GM19455 (cell line): Measurements from ENCODE around the gene AFF1.
"Not testable (repeated sequence)": the region's sequence is repeated elsewhere in the genome, so short reads cannot be mapped to it uniquely, and the experiment has no call there.

Experiments
- ATAC-seq: cut with Tn5 transposase; IDR thresholded peaks from one replicate; pipeline ENCODE4 v1.9.1; 2021; ENCODE audit not compliant: unreplicated experiment

Gene AFF1

GRCh38 chr4:87053802-87054767, 119.3 kb downstream of the AFF1 start:
- ATAC-seq: no peak

- ATAC-seq: no peak
These were observed 120.1 kb downstream of the AFF1 start for GRCh38 chr4:87054900-87055299.

- no peak for ATAC-seq
These were observed 120.5 kb downstream of the AFF1 start for GRCh38 chr4:87055311-87055710.

GRCh38 chr4:87056881-87057280, 122.1 kb downstream of the AFF1 start:
- no peak for ATAC-seq

GRCh38 chr4:87057835-87058355, 123.1 kb downstream of the AFF1 start:
- ATAC-seq: no peak

- ATAC-seq: no peak
These were observed 123.7 kb downstream of the AFF1 start for GRCh38 chr4:87058356-87059073.

- ATAC-seq: no peak
These were observed 126.1 kb downstream of the AFF1 start for GRCh38 chr4:87060957-87061356.

GRCh38 chr4:87065021-87065420, 130.2 kb downstream of the AFF1 start:
- no peak for ATAC-seq

- ATAC-seq: no peak
These were observed 131.8 kb downstream of the AFF1 start for GRCh38 chr4:87066403-87067123.

GRCh38 chr4:87067124-87067885, 132.5 kb downstream of the AFF1 start:
- ATAC-seq: no peak

GRCh38 chr4:87068583-87069021, 133.8 kb downstream of the AFF1 start:
- no peak for ATAC-seq

GRCh38 chr4:87069037-87069742, 134.4 kb downstream of the AFF1 start:
- ATAC-seq: no peak

GRCh38 chr4:87071401-87071800, 136.6 kb downstream of the AFF1 start:
- ATAC-seq: no peak

- not testable (repeated sequence) for ATAC-seq
These were observed 137.7 kb downstream of the AFF1 start for GRCh38 chr4:87072545-87072944.

GRCh38 chr4:87073199-87074120, 138.6 kb downstream of the AFF1 start:
- ATAC-seq: peak; percentile 94

- no peak for ATAC-seq
These were observed 139.3 kb downstream of the AFF1 start for GRCh38 chr4:87074121-87074488.

- ATAC-seq: no peak
These were observed 141.1 kb downstream of the AFF1 start for GRCh38 chr4:87075876-87076275.

GRCh38 chr4:87076690-87077358, 142.0 kb downstream of the AFF1 start:
- no peak for ATAC-seq
